ENCODE data around the gene COL6A2. TPM values are rescaled to one million over a fixed set of nuclear protein-coding genes. Genes with fewer than 3 reads are reported as not detected.
A peak's percentile ranks its signal among the peaks of the same experiment; 100 is the strongest.

Gene COL6A2
- total and polyA plus RNA-seq, 2 of the 4 experiments (the other 2 are of a cell fraction): 208 to 1,065 TPM

DNA sequence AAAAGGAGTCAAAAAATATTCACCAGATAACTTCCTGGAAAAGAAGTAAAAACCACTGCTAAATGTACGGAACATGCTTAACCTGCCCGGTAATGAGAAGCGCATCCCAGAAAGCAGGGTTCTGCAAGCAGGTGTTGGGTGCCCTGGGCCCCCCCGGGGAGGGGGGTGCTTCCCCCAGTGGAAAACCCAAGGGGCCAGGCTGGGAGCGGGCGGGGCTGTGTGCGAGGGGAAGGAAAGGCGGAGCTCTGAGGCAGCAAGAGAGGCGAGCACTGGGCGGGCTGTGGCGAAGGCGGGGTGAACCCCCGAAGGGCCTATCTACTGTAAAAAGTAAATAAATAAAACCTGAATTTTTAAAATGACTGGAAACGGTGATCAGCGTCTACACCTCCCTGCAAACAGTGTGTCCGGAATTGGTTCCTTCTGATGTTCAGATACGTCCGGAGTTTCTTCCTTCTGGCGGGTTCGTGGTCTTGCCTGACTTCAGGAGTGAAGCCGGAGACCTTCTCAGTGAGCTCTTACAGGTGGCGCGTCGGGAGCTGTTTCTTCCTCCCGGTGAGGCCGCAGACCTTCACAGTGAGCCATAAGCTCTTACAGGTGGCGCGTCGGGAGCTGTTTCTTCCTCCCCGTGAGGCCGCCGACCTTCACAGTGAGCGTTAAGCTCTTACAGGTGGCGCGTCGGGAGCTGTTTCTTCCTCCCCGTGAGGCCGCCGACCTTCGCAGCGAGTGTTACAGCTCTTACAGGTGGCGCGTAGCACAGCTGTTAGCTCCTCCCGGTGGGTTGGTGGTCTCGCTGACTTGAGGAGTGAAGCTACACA is 44.1 kb downstream of the COL6A2 start:
- dilution Hi-C loops (cut with HindIII; ENCODE audit: low sequenced_read_pairs, unreplicated experiment): no loop called here
- Histone ChIP-seq H2BK20ac (ENCODE audit: low read depth, low read length) (no peak overlapping the region), H3K4me2 (ENCODE audit: low read depth, low read length) (no peak overlapping the region), H4K8ac (ENCODE audit: low read depth in 2 of 2, low read length in 2 of 2) (no peak overlapping the region), H3K4ac (ENCODE audit: low read depth, low read length) (no peak overlapping the region), H3K18ac (ENCODE audit: low read depth, low read length) (no peak overlapping the region), H3K36me3 (ENCODE audit: control insufficient read depth, insufficient read depth, low read length) (no peaks in the 10 kb centered on the region), H3K9me3 (ENCODE audit: control insufficient read depth, insufficient read depth, low read length) (no peaks in the 10 kb centered on the region), H3K23ac (ENCODE audit: low read depth, low read length) (no peak overlapping the region), H4K91ac (ENCODE audit: insufficient read depth, low read depth, low read length) (no peak overlapping the region), H3K9ac (ENCODE audit: low read depth, low read length) (no peak overlapping the region), H2AK5ac (ENCODE audit: low read depth, low read length) (peak overlapping the region; percentile 54; the same call in 1 of the 2 replicates), H4K20me1 (ENCODE audit: insufficient read depth, low read length) (no peaks in the 10 kb centered on the region), H3K4me3 (ENCODE audit: insufficient read depth, low read depth, low read length) (no peak overlapping the region), H3K27ac (ENCODE audit: insufficient read depth, low read length) (no peak overlapping the region), H2AK9ac (replicated peaks; ENCODE audit: low read depth, low read length, poor library complexity) (no peak overlapping the region), H2BK15ac (ENCODE audit: low read depth, low read length) (no peak overlapping the region), H3K14ac (replicated peaks; ENCODE audit: low read depth, low read length) (no peak overlapping the region), H4K5ac (ENCODE audit: low read depth, low read length) (no peak overlapping the region), H3K4me1 (ENCODE audit: control insufficient read depth, insufficient read depth, low read length) (0 out of 2 replicates have a peak, but pooled peaks cover 2% of the 10 kb centered on the region), H3K9me1 (ENCODE audit: insufficient read depth, low read length) (no peaks in the 10 kb centered on the region), H3K56ac (ENCODE audit: extremely low read depth, insufficient read depth, low read length) (no peak overlapping the region), H2BK120ac (ENCODE audit: low read depth, low read length) (no peak overlapping the region), H2AFZ (replicated peaks; ENCODE audit: low read length, poor library complexity) (peak overlapping the region; percentile 23), H3K27me3 (ENCODE audit: control insufficient read depth, insufficient read depth, low read length) (no peaks in the 10 kb centered on the region), H3K79me1 (ENCODE audit: low read depth in 1 of 2, low read length in 2 of 2) (no peaks in the 10 kb centered on the region), H2BK5ac (ENCODE audit: low read depth, low read length, poor library complexity, severe bottlenecking) (no peak overlapping the region)
- DNase-seq (no peak), ATAC-seq (ENCODE audit: low read depth) (no peak)
- TF ChIP-seq FOS (IDR thresholded peaks at IDR 0.05; ENCODE audit: low read depth, low read length) (no peak), ELK1 (IDR thresholded peaks at IDR 0.05; ENCODE audit: borderline replicate concordance, low read depth, low read length) (no peak), MAFK (IDR thresholded peaks at IDR 0.05; ENCODE audit: low read depth, low read length) (no peak), NFE2L2 (IDR thresholded peaks at IDR 0.05; ENCODE audit: low read depth, low read length) (no peak), MAZ (IDR thresholded peaks at IDR 0.05; ENCODE audit: borderline replicate concordance, low read depth, low read length) (no peak), SMC3 (IDR thresholded peaks at IDR 0.05; ENCODE audit: low read depth, low read length) (no peak), CEBPB (IDR thresholded peaks at IDR 0.05; ENCODE audit: low read depth, low read length) (no peak), USF2 (IDR thresholded peaks at IDR 0.05; ENCODE audit: low read depth, low read length) (no peak), RFX5 (IDR thresholded peaks at IDR 0.05; ENCODE audit: low read depth, low read length) (no peak)
- no TSS peak for BruUV-seq (replicated peaks)
- WGBS, 2 experiments (ENCODE audit: extremely low coverage in 2 of 2, insufficient read length in 1 of 2): 90% methylated on average over 29 of the region's 45 CpGs; no CpG with 5 or more reads in 1 of the 2 experiments
- ChIA-PET POLR2A (ENCODE audit: unreplicated experiment) (no interaction called here), CTCF (interaction anchor here (1.6 kb wide), 1 partner anchor 168 kb away, joined by 6 read pairs; no protein-coding TSS in a partner anchor)
- intact Hi-C loops (cut with micrococcal nuclease): no loop called here
- in situ Hi-C loops (cut with MboI; ENCODE audit: low sequenced_read_pairs): no loop called here
